Lower lobe of right lung (tissue), 2 donors: Measurements from ENCODE around the gene DIS3L2. TPM values are rescaled to one million over a fixed set of nuclear protein-coding genes. Genes with fewer than 3 reads are reported as not detected.
A peak's percentile ranks its signal among the peaks of the same experiment; 100 is the strongest.

Experiments
- ATAC-seq, 2 donors: fragments of 200-7000 bp; cut with Tn5 transposase; one replicate each; pipeline ENCODE4 v1.9.1; 2020 to 2022; ENCODE audit warnings: mild to moderate bottlenecking in 2 of 2, moderate library complexity in 2 of 2
- DNase-seq: peaks from one replicate; pipeline ENCODE4 v3.0.0-alpha.2; 2020
- H3K27ac ChIP-seq: fragments of 200-600 bp; one replicate; pipeline ENCODE4 v1.8.0; 2022
- H3K27me3 ChIP-seq: fragments of 200-600 bp; one replicate; pipeline ENCODE4 v1.8.0; 2022; ENCODE audit warnings: low read depth
- H3K36me3 ChIP-seq: fragments of 200-600 bp; one replicate; pipeline ENCODE4 v1.8.0; 2022; ENCODE audit warnings: mild to moderate bottlenecking
- H3K4me1 ChIP-seq: fragments of 200-600 bp; one replicate; pipeline ENCODE4 v1.8.0; 2022
- H3K4me3 ChIP-seq: fragments of 200-600 bp; one replicate; pipeline ENCODE4 v1.8.0; 2022; ENCODE audit warnings: mild to moderate bottlenecking
- H3K9me3 ChIP-seq: fragments of 200-600 bp; one replicate; pipeline ENCODE4 v1.8.0; 2022
- CTCF ChIP-seq: fragments of 200-600 bp; IDR thresholded peaks from one replicate; pipeline ENCODE4 v1.8.0; 2022; ENCODE audit warnings: antibody characterized with exemption, mild to moderate bottlenecking
- intact Hi-C: fragments of 100-400 bp; cut with DNase I; formaldehyde crosslinking; loops from one replicate; pipeline ENCODE4 v1.11.0; 2022
- total RNA-seq: library from RNA; stranded (reverse); fragmentation: NEBNext Ultra II Directional; extraction: Animal tissue kit (Norgen Biotek cat#: 25700); gene quantifications from one replicate; pipeline ENCODE4 v1.2.1, GENCODE V29; 2021
- donor health status: DM: no; HTN: yes; CAD: no; lungs with severe emphysema.

The DIS3L2 gene
- total RNA-seq, 1 donor from 2014 or later: 34.4 TPM

- H3K27me3 ChIP-seq: no peaks in the 10 kb centered on the region
- TF ChIP-seq CTCF: no peak
- H3K27ac ChIP-seq: no peak overlapping the region
- H3K9me3 ChIP-seq: no peaks in the 10 kb centered on the region
- DNase-seq (no peak), ATAC-seq (no peak)
- intact Hi-C loops: no loop called here
- no peak overlapping the region for H3K4me3 ChIP-seq
- no peaks in the 10 kb centered on the region for H3K36me3 ChIP-seq
- no peaks in the 10 kb centered on the region for H3K4me1 ChIP-seq
These were observed 263.9 kb downstream of the DIS3L2 start for GRCh38 chr2:232225429-232225828.

- Histone ChIP-seq H3K9me3 (no peaks in the 10 kb centered on the region), H3K27ac (no peak overlapping the region), H3K27me3 (no peaks in the 10 kb centered on the region), H3K4me3 (no peak overlapping the region), H3K4me1 (no peaks in the 10 kb centered on the region), H3K36me3 (no peaks in the 10 kb centered on the region)
- TF ChIP-seq CTCF: no peak
- intact Hi-C loops: no loop called here
- DNase-seq (no peak), ATAC-seq (no peak)
These were observed 264.4 kb downstream of the DIS3L2 start for GRCh38 chr2:232225895-232226294.

DNA sequence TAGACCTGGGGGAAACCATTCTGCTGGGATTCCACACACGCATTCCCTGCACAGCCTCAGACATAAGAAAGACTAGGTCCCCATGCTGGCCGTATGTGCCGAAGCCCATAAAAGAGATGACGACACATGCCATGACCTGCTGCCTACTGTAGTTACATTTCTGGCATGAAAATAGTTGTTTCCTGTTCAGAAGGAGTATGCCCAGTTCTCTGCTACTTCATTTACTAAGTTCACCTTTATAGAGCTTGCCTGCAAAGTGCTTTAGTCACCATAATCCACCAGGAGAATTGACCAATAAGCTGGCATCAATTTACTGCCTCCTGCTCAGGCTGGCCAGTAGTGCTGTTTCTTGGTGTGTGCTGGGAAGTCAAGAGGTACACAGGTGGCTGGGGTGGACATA lies 266.8 kb downstream of the DIS3L2 start:
- Histone ChIP-seq H3K27ac (no peak overlapping the region), H3K9me3 (no peaks in the 10 kb centered on the region), H3K4me3 (no peak overlapping the region), H3K36me3 (no peaks in the 10 kb centered on the region), H3K27me3 (no peaks in the 10 kb centered on the region), H3K4me1 (no peaks in the 10 kb centered on the region)
- no peak for TF ChIP-seq CTCF
- ATAC-seq (no peak), DNase-seq (no peak)
- intact Hi-C loops: no loop called here

DNA sequence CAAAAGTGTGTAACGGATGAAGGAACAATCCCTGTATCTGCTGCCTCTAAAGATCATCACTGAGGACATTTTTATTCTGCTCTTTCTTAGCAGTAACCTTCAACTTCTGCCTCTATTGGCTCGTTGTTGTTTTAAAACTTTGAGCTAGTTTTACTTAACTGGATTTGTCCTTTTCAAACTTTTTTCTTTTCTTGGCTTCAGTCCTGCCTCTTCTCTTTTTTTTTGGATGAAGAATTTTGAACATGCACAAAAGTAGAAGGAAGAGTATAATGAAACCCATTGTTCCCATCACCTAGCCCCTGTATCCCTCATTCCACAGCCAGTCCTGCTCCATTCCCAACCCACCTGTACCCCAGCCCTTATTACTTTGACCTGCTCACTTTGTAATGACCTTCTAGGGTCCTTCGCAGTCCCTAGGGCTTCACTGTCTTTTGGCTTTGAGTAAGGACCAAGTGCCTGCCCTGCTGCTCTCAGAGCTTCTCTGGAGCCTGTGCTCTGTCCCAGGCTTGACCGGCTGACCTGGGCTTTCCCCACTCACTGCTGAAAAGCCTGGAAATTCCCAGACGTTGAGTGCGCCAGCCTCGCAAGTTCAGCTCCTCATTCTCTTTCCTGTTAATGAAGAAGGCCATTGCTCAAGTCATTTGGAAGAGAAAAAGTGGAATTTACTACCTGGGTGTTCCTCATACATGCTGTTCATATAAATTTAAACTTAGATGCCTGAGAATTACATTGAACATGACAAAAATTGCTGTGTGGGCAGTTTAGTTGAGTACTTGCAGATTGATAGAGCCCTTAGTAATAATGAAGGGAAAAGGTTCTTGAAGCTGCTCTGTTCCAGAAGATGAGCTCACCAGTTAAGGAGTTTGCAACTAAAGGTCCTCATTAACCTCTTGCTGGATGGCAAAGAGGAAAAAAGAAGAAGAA lies 267.7 kb downstream of the DIS3L2 start:
- no peak for DNase-seq
- Histone ChIP-seq H3K9me3 (no peaks in the 10 kb centered on the region), H3K36me3 (no peaks in the 10 kb centered on the region), H3K4me1 (no peaks in the 10 kb centered on the region), H3K4me3 (no peak overlapping the region), H3K27ac (no peak overlapping the region), H3K27me3 (no peaks in the 10 kb centered on the region)
- peak; percentile 50 to 51 for ATAC-seq
- TF ChIP-seq CTCF: no peak
- intact Hi-C loops: no loop called here

GRCh38 chr2:232229911-232230310 lies 268.4 kb downstream of the DIS3L2 start:
- no peak for ATAC-seq
- Histone ChIP-seq H3K4me1 (peaks cover 2% of the 10 kb centered on the region), H3K27me3 (no peaks in the 10 kb centered on the region), H3K4me3 (no peak overlapping the region), H3K36me3 (no peaks in the 10 kb centered on the region), H3K9me3 (no peaks in the 10 kb centered on the region), H3K27ac (no peak overlapping the region)
- TF ChIP-seq CTCF: no peak
- no peak for DNase-seq
- intact Hi-C loops: no loop called here
